A549 (cell line): ENCODE results near the gene SF1.

Experiments
- CBX8 ChIP-seq: fragments of 200-600 bp; sonication (generic); IDR thresholded peaks from 2 replicates; pipeline ENCODE4 v1.6.1; 2016
- CEBPB ChIP-seq, 2 experiments: fragments of >200 bp in 1 of 2; sonication (Bioruptor Twin) in 1 of 2; formaldehyde crosslinking in 1 of 2; IDR thresholded peaks; 2 replicates each; pipeline ENCODE4 v1.6.1; 2012 to 2016
- CHD2 ChIP-seq: fragments of 150-350 bp; IDR thresholded peaks from 2 replicates; pipeline ENCODE4 v1.6.1; 2014; ENCODE audit warnings: low read length; ENCODE audit not compliant: partially characterized antibody
- CTCF ChIP-seq: fragments of >200 bp; sonication (Bioruptor Twin); formaldehyde crosslinking; IDR thresholded peaks from 3 replicates; pipeline ENCODE4 v1.5.1; 2016
- EHF ChIP-seq: fragments of 250-450 bp; sonication (Bioruptor Pico); IDR thresholded peaks from 2 replicates; pipeline ENCODE4 v1.5.0; 2020; ENCODE audit warnings: mild to moderate bottlenecking
- EHMT2 ChIP-seq: fragments of 200-600 bp; sonication (generic); IDR thresholded peaks from 2 replicates; pipeline ENCODE4 v1.6.1; 2016; ENCODE audit warnings: antibody characterized with exemption, low read depth, mild to moderate bottlenecking, moderate library complexity
- EP300 ChIP-seq, 2 experiments: fragments of >200 bp; sonication (Bioruptor Twin); formaldehyde crosslinking; IDR thresholded peaks; 2 replicates in 1 of 2; 3 replicates in 1 of 2; pipeline ENCODE4 v1.6.1; 2016 to 2017
- ESRRA ChIP-seq: fragments of 150-350 bp; IDR thresholded peaks from 2 replicates; pipeline ENCODE4 v1.6.1; 2014; ENCODE audit warnings: mild to moderate bottlenecking, low read length, borderline replicate concordance
- MAFK ChIP-seq: fragments of 450-650 bp; IDR thresholded peaks from 2 replicates; pipeline ENCODE4 v1.6.1; 2014; ENCODE audit not compliant: partially characterized antibody
- NFE2L2 ChIP-seq: fragments of 150-350 bp; conservative IDR thresholded peaks from 2 replicates; pipeline ENCODE4 v1.6.1; 2014; ENCODE audit warnings: low read length
- POLR2A ChIP-seq: IDR thresholded peaks from 2 replicates; pipeline ENCODE4 v1.6.1; 2012; ENCODE audit warnings: mild to moderate bottlenecking, low read length
- USF2 ChIP-seq: fragments of 450-650 bp; IDR thresholded peaks from 2 replicates; pipeline ENCODE4 v1.6.1; 2014; ENCODE audit warnings: antibody characterized with exemption
- ZFP36 ChIP-seq: fragments of 450-650 bp; IDR thresholded peaks from 2 replicates; pipeline ENCODE4 v1.6.1; 2014; ENCODE audit warnings: borderline replicate concordance; ENCODE audit not compliant: partially characterized antibody

- TF ChIP-seq EHMT2: no peak
- no peak for TF ChIP-seq NFE2L2
- TF ChIP-seq CTCF: no peak
- no peak for TF ChIP-seq ZFP36
- TF ChIP-seq EHF (CRISPR knock-in tag): no peak
- no peak for TF ChIP-seq EP300 (IDR thresholded peaks at IDR 0.05)
- TF ChIP-seq CEBPB (IDR thresholded peaks at IDR 0.05): no peak
- no peak for TF ChIP-seq USF2
- no peak for TF ChIP-seq CHD2
- no peak for TF ChIP-seq ESRRA
- TF ChIP-seq POLR2A: no peak
- no peak for TF ChIP-seq MAFK
- no peak for TF ChIP-seq CBX8
Observed at GRCh38 chr11:64805481-64805880, 27.1 kb upstream of the SF1 start.
